Hepatocyte (in vitro differentiated cells): Measurements from ENCODE around the gene GRPR. TPM values are rescaled to one million over a fixed set of nuclear protein-coding genes. Genes with fewer than 3 reads are reported as not detected.

Experiments
- DNase-seq: peaks from one replicate; pipeline ENCODE4 v3.0.0-alpha.2; 2016; ENCODE audit warnings: low spot score
- H2AFZ ChIP-seq: fragments of 200-600 bp; sonication (generic); 2 replicates; pipeline ENCODE4 v1.6.0; 2016; ENCODE audit warnings: antibody characterized with exemption, mild to moderate bottlenecking
- H3K27ac ChIP-seq: fragments of 200-600 bp; sonication (generic); 2 replicates; pipeline ENCODE4 v1.5.1; 2016; ENCODE audit warnings: mild to moderate bottlenecking
- H3K27me3 ChIP-seq: fragments of 200-600 bp; sonication (generic); 2 replicates; pipeline ENCODE4 v1.6.1; 2016
- H3K36me3 ChIP-seq: fragments of 200-600 bp; sonication (generic); replicated peaks from 2 replicates; pipeline ENCODE4 v1.5.1; 2016; ENCODE audit warnings: low read depth; ENCODE audit not compliant: insufficient read depth
- H3K4me1 ChIP-seq: fragments of 200-600 bp; sonication (generic); 2 replicates; pipeline ENCODE4 v1.5.1; 2016; ENCODE audit warnings: mild to moderate bottlenecking, moderate library complexity; ENCODE audit not compliant: insufficient read depth
- H3K4me2 ChIP-seq: fragments of 200-600 bp; sonication (generic); 2 replicates; pipeline ENCODE4 v1.6.0; 2016
- H3K4me3 ChIP-seq: fragments of 200-600 bp; sonication (generic); 2 replicates; pipeline ENCODE4 v1.5.1; 2016; ENCODE audit warnings: mild to moderate bottlenecking
- H3K79me2 ChIP-seq: fragments of 200-600 bp; sonication (generic); 2 replicates; pipeline ENCODE4 v1.6.0; 2017; ENCODE audit warnings: mild to moderate bottlenecking
- H3K9me2 ChIP-seq: fragments of 200-600 bp; sonication (generic); replicated peaks from 2 replicates; pipeline ENCODE4 v1.6.0; 2017; ENCODE audit warnings: mild to moderate bottlenecking; ENCODE audit not compliant: insufficient read depth
- H3K9me3 ChIP-seq: fragments of 200-600 bp; sonication (generic); 2 replicates; pipeline ENCODE4 v1.5.1; 2016; ENCODE audit warnings: low read depth, mild to moderate bottlenecking
- H4K20me1 ChIP-seq: fragments of 200-600 bp; sonication (generic); 2 replicates; pipeline ENCODE4 v1.6.0; 2016; ENCODE audit warnings: mild to moderate bottlenecking; ENCODE audit not compliant: insufficient read depth, poor library complexity, severe bottlenecking
- EZH2 ChIP-seq: fragments of 200-600 bp; sonication (generic); IDR thresholded peaks from 2 replicates; pipeline ENCODE4 v1.6.1; 2016; ENCODE audit warnings: antibody characterized with exemption, mild to moderate bottlenecking, borderline replicate concordance
- EZH2phosphoT487 ChIP-seq: fragments of 200-600 bp; sonication (generic); IDR thresholded peaks from one replicate; pipeline ENCODE4 v1.6.1; 2018; ENCODE audit warnings: antibody characterized with exemption, mild to moderate bottlenecking, low read depth, moderate library complexity; ENCODE audit not compliant: unreplicated experiment, severe bottlenecking
- WGBS: methylation state at CpG from one replicate; pipeline ENCODE4 v1.1.6; 2016; ENCODE audit warnings: low lambda C conversion rate; ENCODE audit errors: missing lambda C conversion rate; 5-methylcytosine and 5-hydroxymethylcytosine counted together
- polyA plus RNA-seq: library from polyadenylated mRNA; unstranded; fragments of >200 nt; fragmentation: Nextera tagmentation; extraction: Ambion mirVana; gene quantifications from 2 replicates; pipeline ENCODE4 v1.2.1, GENCODE V29; 2016
- total RNA-seq: library from RNA; depleted of rRNA; stranded (reverse); fragments of >200 nt; gene quantifications from 2 replicates; pipeline ENCODE4 v1.2.3, GENCODE V29; 2014
- TF ChIP-seq, protein P1 (sequence below): fragments of 200-600 bp; sonication (generic); IDR thresholded peaks from 2 replicates; pipeline ENCODE4 v1.5.1; 2016; ENCODE audit warnings: antibody characterized with exemption, mild to moderate bottlenecking; ENCODE audit not compliant: poor library complexity

Gene GRPR
- total and polyA plus RNA-seq, 2 experiments from 2014 or later = 3.7 to 3.8 TPM

DNA sequence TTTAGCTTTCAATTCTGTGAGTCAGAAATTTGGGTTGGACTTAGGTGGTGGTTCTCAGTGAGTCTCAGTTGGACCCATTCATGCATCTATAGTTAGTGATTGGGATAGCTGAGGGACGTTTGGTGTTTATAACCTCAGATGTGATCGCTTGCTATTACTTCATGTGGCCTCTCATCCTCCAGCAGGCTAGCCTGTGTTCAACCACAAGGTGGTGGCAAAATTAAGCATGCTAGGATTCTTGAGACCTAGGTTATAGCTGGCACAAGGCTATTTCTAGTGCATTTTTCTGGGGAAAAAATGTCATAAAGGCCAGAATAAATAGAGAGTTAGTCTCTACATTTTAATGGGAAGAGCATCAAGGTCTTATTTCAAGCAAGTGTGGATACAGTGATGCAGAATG is 10.9 kb upstream of the GRPR start:
- H3K9me2 ChIP-seq = no peaks in the 10 kb centered on the region
- H3K27ac ChIP-seq = no peak overlapping the region
- no peaks in the 10 kb centered on the region for H3K9me3 ChIP-seq
- no peaks in the 10 kb centered on the region for H3K79me2 ChIP-seq
- H4K20me1 ChIP-seq = no peaks in the 10 kb centered on the region
- no peaks in the 10 kb centered on the region for H3K36me3 ChIP-seq
- H3K4me1 ChIP-seq = no peaks in the 10 kb centered on the region
- no peak for DNase-seq
- no peaks in the 10 kb centered on the region for H3K27me3 ChIP-seq
- H2AFZ ChIP-seq = no peak overlapping the region
- H3K4me2 ChIP-seq = no peak overlapping the region
- 82% methylated on average over 2 of the region's 2 CpGs for WGBS
- no peak for TF ChIP-seq EZH2phosphoT487
- TF ChIP-seq EZH2 = no peak
- TF ChIP-seq, protein P1, sequence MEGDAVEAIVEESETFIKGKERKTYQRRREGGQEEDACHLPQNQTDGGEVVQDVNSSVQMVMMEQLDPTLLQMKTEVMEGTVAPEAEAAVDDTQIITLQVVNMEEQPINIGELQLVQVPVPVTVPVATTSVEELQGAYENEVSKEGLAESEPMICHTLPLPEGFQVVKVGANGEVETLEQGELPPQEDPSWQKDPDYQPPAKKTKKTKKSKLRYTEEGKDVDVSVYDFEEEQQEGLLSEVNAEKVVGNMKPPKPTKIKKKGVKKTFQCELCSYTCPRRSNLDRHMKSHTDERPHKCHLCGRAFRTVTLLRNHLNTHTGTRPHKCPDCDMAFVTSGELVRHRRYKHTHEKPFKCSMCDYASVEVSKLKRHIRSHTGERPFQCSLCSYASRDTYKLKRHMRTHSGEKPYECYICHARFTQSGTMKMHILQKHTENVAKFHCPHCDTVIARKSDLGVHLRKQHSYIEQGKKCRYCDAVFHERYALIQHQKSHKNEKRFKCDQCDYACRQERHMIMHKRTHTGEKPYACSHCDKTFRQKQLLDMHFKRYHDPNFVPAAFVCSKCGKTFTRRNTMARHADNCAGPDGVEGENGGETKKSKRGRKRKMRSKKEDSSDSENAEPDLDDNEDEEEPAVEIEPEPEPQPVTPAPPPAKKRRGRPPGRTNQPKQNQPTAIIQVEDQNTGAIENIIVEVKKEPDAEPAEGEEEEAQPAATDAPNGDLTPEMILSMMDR = no peak
- no peak overlapping the region for H3K4me3 ChIP-seq

DNA sequence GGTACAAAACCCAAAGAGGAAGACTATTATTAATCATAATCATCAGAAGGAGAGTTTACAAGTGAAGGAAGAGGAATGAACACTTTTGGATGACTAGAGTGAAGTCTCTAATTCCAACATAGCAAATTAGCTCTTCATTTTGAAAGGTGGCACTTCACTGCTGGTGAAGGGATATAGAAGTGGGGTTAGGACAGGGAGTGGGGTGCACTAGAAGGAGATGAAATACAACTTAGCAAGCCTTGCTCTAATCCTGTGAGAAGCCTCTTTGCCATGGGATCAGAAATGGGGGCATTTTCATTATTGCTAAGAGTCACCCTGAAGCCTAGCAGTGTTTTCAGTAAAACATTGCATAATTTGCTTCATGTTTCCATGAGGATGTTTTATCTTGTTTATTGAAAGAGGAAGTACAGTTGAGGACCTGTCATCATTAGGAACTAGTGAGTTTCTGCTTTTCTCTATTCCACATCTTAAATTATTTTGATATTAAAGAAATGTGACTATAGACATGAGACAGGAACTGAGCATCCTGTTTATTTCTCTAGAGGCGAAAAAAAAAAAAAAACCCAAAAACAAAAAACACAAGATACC is 9.3 kb upstream of the GRPR start:
- Histone ChIP-seq H3K9me2 (no peaks in the 10 kb centered on the region), H3K9me3 (no peaks in the 10 kb centered on the region), H3K4me3 (no peak overlapping the region), H3K79me2 (no peaks in the 10 kb centered on the region), H3K4me2 (no peak overlapping the region), H3K4me1 (no peaks in the 10 kb centered on the region), H2AFZ (no peak overlapping the region), H3K27ac (no peak overlapping the region), H3K36me3 (no peaks in the 10 kb centered on the region), H4K20me1 (no peaks in the 10 kb centered on the region), H3K27me3 (no peaks in the 10 kb centered on the region)
- DNase-seq = no peak
- 76% methylated on average over 1 of the region's 1 CpG for WGBS
- TF ChIP-seq, protein P1 = no peak
- TF ChIP-seq EZH2 (no peak), EZH2phosphoT487 (no peak)

DNA sequence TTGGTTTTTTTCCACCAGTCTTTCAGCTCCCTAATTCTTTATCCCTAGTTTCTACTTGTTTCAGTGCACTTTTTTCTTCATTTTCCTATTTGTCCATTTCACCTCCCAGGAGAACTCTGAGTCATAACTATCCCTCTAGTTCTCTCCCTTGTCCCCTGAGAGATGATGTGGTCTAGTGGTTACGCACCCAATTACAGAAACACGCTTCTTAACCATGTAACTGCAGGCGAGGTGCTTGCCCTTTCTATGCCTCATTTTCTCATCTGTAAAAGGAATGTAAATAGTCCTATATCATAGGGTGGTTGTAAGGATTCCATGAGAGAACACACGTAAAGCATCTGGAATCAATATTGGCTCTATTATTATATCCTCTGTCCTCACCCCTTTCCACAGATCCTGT is 8.8 kb upstream of the GRPR start:
- WGBS = 57% methylated on average over 4 of the region's 4 CpGs
- H3K4me2 ChIP-seq = no peak overlapping the region
- no peaks in the 10 kb centered on the region for H3K36me3 ChIP-seq
- no peak overlapping the region for H3K27ac ChIP-seq
- H3K79me2 ChIP-seq = no peaks in the 10 kb centered on the region
- no peaks in the 10 kb centered on the region for H3K27me3 ChIP-seq
- H2AFZ ChIP-seq = no peak overlapping the region
- H3K4me1 ChIP-seq = no peaks in the 10 kb centered on the region
- no peaks in the 10 kb centered on the region for H3K9me2 ChIP-seq
- TF ChIP-seq, protein P1 = no peak
- TF ChIP-seq EZH2 (no peak), EZH2phosphoT487 (no peak)
- no peak for DNase-seq
- no peaks in the 10 kb centered on the region for H3K9me3 ChIP-seq
- H3K4me3 ChIP-seq = no peak overlapping the region
- H4K20me1 ChIP-seq = no peaks in the 10 kb centered on the region
